CD4-positive, alpha-beta T cell treated with Interleukin-6 at 100 ng/mL for 8 hours (primary cell): Measurements from ENCODE around the gene POLR3GL.
"Not testable (repeated sequence)": the region's sequence is repeated elsewhere in the genome, so short reads cannot be mapped to it uniquely, and the experiment has no call there.

ENCODE experiments used
- DNase-seq: peaks from one replicate; pipeline ENCODE4 v3.0.0-alpha.2; 2020; ENCODE audit warnings: mixed read lengths, low spot score

POLR3GL gene

GRCh38 chr1:146020058-146021049 is 55.9 kb downstream of the POLR3GL start:
- no peak for DNase-seq

DNA sequence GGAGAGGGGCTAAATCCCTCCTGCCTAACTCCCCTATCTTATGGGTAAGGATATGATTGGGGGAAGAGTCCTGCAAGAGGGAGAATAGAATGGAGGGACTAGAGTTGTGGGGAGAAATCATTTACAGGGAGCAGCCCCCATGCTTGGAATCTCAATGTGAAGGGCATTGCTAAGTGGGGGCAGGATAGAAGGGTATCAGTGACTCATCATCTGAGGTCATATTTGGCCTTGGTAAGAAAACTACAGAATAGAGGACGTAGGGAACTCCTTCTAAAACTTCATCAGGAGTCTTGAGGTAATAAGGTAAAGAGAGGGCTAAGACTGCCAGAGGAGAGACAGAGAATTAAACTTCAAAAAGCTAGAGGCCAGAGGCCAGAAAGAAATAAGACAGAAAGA is 56.6 kb downstream of the POLR3GL start:
- DNase-seq = no peak

GRCh38 chr1:146021622-146022402 is 57.3 kb downstream of the POLR3GL start, which contains the start of gene HJV:
TSS of gene HJV (minus strand) at chr1:146021735. CDS start at chr1:146020231, 1,504 bp downstream.
- DNase-seq = no peak

GRCh38 chr1:146022403-146023127 is 58.1 kb downstream of the POLR3GL start:
- DNase-seq = no peak

GRCh38 chr1:146025787-146026495 is 61.5 kb downstream of the POLR3GL start:
- not testable (repeated sequence) for DNase-seq

GRCh38 chr1:146026650-146027049 is 62.2 kb downstream of the POLR3GL start:
- not testable (repeated sequence) for DNase-seq
